Measurements from ENCODE around the gene RRP9. TPM values are rescaled to one million over a fixed set of nuclear protein-coding genes. Genes with fewer than 3 reads are reported as not detected.

RRP9 gene
- total and polyA plus RNA-seq, 10 of the 15 experiments (the other 5 are each of a cell fraction or from before 2014, with no cell fraction given), result 4.7 to 91.5 (median 41.7) TPM

- TF ChIP-seq NKRF (conservative IDR thresholded peaks at IDR 0.05), result no peak
- Histone ChIP-seq H3K4me1 (ENCODE audit: control insufficient read depth, insufficient read depth, low read length) (peaks cover 6% of the 10 kb centered on the region; the same call in 1 of the 2 replicates), H3K36me3 (ENCODE audit: control insufficient read depth in 2 of 2, insufficient read depth in 2 of 2, low read length in 1 of 2) (no peaks in the 10 kb centered on the region), H3K27ac (ENCODE audit: control insufficient read depth, insufficient read depth) (no peak overlapping the region), H3K9me3 (replicated peaks; ENCODE audit: control insufficient read depth, insufficient read depth, low read length) (no peaks in the 10 kb centered on the region), H2AFZ (ENCODE audit: control insufficient read depth, low read depth, low read length) (no peak overlapping the region), H3K4me2 (ENCODE audit: control insufficient read depth, insufficient read depth) (no peak overlapping the region), H3K9ac (ENCODE audit: control insufficient read depth, insufficient read depth, low read length) (no peak overlapping the region), H3K4me3 (no peak overlapping the region), H3K27me3 (replicated peaks in 1 of 2; ENCODE audit: control insufficient read depth in 2 of 2, insufficient read depth in 2 of 2, low read length in 1 of 2) (no peaks in the 10 kb centered on the region; a peak in 2 of 4 replicates), H4K20me1 (ENCODE audit: control insufficient read depth, insufficient read depth) (no peaks in the 10 kb centered on the region), H3K79me2 (ENCODE audit: control insufficient read depth, insufficient read depth, low read length) (no peaks in the 10 kb centered on the region)
- DNase-seq (ENCODE audit: low read depth, low spot score) (no peak), ATAC-seq (no peak), FAIRE-seq (no peak)
- 55% methylated on average over 2 of the region's 2 CpGs for WGBS (ENCODE audit: insufficient coverage, insufficient replicate concordance, low lambda C conversion rate, missing lambda C conversion rate)
- ChIA-PET POLR2A (interaction anchor here (0.7 kb wide), 1 partner anchor 1880 kb away, joined by 3 read pairs; no protein-coding TSS in a partner anchor), CTCF (interaction anchor here (1.0 to 1.5 kb wide), 2 partner anchors 8 to 25 kb away, joined by 3 to 4 read pairs; partner anchors contain the start of genes ABHD14B and RRP9), SMC1A (ENCODE audit: uncharacterized antibody, unreplicated experiment) (no interaction called here), RAD21 (ENCODE audit: unreplicated experiment) (no interaction called here)
- intact Hi-C loops (cut with micrococcal nuclease; ENCODE audit: unreplicated experiment) (no loop called here), in situ Hi-C loops (cut with MboI) (no loop called here)
- no TSS peak for BruUV-seq (replicated peaks)
These were observed 24.3 kb upstream of the RRP9 start for GRCh38 chr3:51966016-51966415.

GRCh38 chr3:51964521-51964920 is 22.8 kb upstream of the RRP9 start:
- ChIA-PET SMC1A (ENCODE audit: uncharacterized antibody, unreplicated experiment) (interaction anchor here (1.2 to 1.5 kb wide), 2 partner anchors 11 to 14 kb away, joined by 3 to 4 read pairs; partner anchors contain the start of gene ABHD14A), POLR2A (no interaction called here), RAD21 (ENCODE audit: unreplicated experiment) (no interaction called here), CTCF (interaction anchor here (1.3 to 1.5 kb wide), 2 partner anchors 9 to 23 kb away, joined by 4 to 6 read pairs; partner anchors contain the start of genes ABHD14B and RRP9)
- intact Hi-C loops (cut with micrococcal nuclease; ENCODE audit: unreplicated experiment) (no loop called here), in situ Hi-C loops (cut with MboI) (no loop called here)
- no peak for DNase-seq (ENCODE audit: low read depth, low spot score)
- no peaks in the 10 kb centered on the region for H3K36me3 ChIP-seq (ENCODE audit: control insufficient read depth in 2 of 2, insufficient read depth in 2 of 2, low read length in 1 of 2)
- WGBS (ENCODE audit: insufficient coverage, insufficient replicate concordance, low lambda C conversion rate, missing lambda C conversion rate), result 43% methylated on average over 4 of the region's 4 CpGs
- FAIRE-seq, result no peak
- ATAC-seq, result no peak
- no peaks in the 10 kb centered on the region for H3K9me3 ChIP-seq (replicated peaks; ENCODE audit: control insufficient read depth, insufficient read depth, low read length)
- no TSS peak for BruUV-seq (replicated peaks)
- TF ChIP-seq SMAD1 (IDR thresholded peaks at IDR 0.05; ENCODE audit: low read depth, partially characterized antibody) (no peak), CHD2 (IDR thresholded peaks at IDR 0.05; ENCODE audit: borderline replicate concordance, low read depth, low read length) (no peak), FOXM1 (IDR thresholded peaks at IDR 0.05; ENCODE audit: low read depth, low read length) (no peak)
- no peak overlapping the region for H3K27ac ChIP-seq (ENCODE audit: control insufficient read depth, insufficient read depth)
- no peaks in the 10 kb centered on the region; a peak in 2 of 4 replicates for H3K27me3 ChIP-seq (replicated peaks in 1 of 2; ENCODE audit: control insufficient read depth in 2 of 2, insufficient read depth in 2 of 2, low read length in 1 of 2)
- no peak overlapping the region for H3K9ac ChIP-seq (ENCODE audit: control insufficient read depth, insufficient read depth, low read length)
- H3K79me2 ChIP-seq (ENCODE audit: control insufficient read depth, insufficient read depth, low read length), result no peaks in the 10 kb centered on the region
- no peak overlapping the region for H2AFZ ChIP-seq (ENCODE audit: control insufficient read depth, low read depth, low read length)
- H3K4me1 ChIP-seq (ENCODE audit: control insufficient read depth, insufficient read depth, low read length), result peaks cover 6% of the 10 kb centered on the region; the same call in 1 of the 2 replicates
- H3K4me2 ChIP-seq (ENCODE audit: control insufficient read depth, insufficient read depth), result no peak overlapping the region
- H3K4me3 ChIP-seq, result no peak overlapping the region
- no peaks in the 10 kb centered on the region for H4K20me1 ChIP-seq (ENCODE audit: control insufficient read depth, insufficient read depth)
